Esophagus muscularis mucosa (tissue), 4 donors: ENCODE data around the gene PSTK. TPM values are rescaled to one million over a fixed set of nuclear protein-coding genes. Genes with fewer than 3 reads are reported as not detected.

Experiments
- DNase-seq: peaks from one replicate; pipeline ENCODE4 v3.0.0-alpha.2; 2017; ENCODE audit errors: extremely low spot score
- H3K27ac ChIP-seq, 4 donors: fragments of 200-600 bp; sonication (generic); replicated peaks in 1 of 4; 1 replicate in 3 of 4; 2 replicates in 1 of 4; pipeline ENCODE4 v1.5.1; 2016 to 2019; ENCODE audit warnings: mild to moderate bottlenecking in 1 of 4
- H3K27me3 ChIP-seq, 4 donors: fragments of 200-600 bp; sonication (generic); one replicate each; pipeline versions ENCODE4 v1.5.1 to v1.6.0; 2016 to 2019
- H3K36me3 ChIP-seq, 4 donors: fragments of 200-600 bp; sonication (generic); one replicate each; pipeline ENCODE4 v1.5.1; 2016 to 2019
- H3K4me1 ChIP-seq, 4 donors: fragments of 200-600 bp; sonication (generic); one replicate each; pipeline ENCODE4 v1.5.1; 2016 to 2019
- H3K4me3 ChIP-seq, 4 donors: fragments of 200-600 bp; sonication (generic); 1 replicate in 2 of 4; 2 replicates in 2 of 4; pipeline ENCODE4 v1.5.1; 2016 to 2019; ENCODE audit warnings: mild to moderate bottlenecking in 4 of 4, moderate library complexity in 1 of 4
- H3K9me3 ChIP-seq, 4 donors: fragments of 200-600 bp; sonication (generic); 1 replicate in 3 of 4; 2 replicates in 1 of 4; pipeline ENCODE4 v1.5.1; 2016 to 2019
- EP300 ChIP-seq: sonication (generic); formaldehyde crosslinking; IDR thresholded peaks from one replicate; pipeline ENCODE4 v1.6.1; 2017; ENCODE audit warnings: antibody characterized with exemption
- POLR2A ChIP-seq: fragments of 450-650 bp; IDR thresholded peaks from one replicate; pipeline ENCODE4 v1.6.1; 2017; ENCODE audit warnings: antibody characterized with exemption, moderate library complexity, mild to moderate bottlenecking, low read depth
- POLR2AphosphoS5 ChIP-seq, 2 donors: sonication (generic); formaldehyde crosslinking; IDR thresholded peaks; one replicate each; pipeline ENCODE4 v1.6.1; 2017; ENCODE audit warnings: antibody characterized with exemption in 2 of 2
- WGBS: methylation state at CpG from one replicate; pipeline ENCODE4 v1.1.5; 2018; 5-methylcytosine and 5-hydroxymethylcytosine counted together
- intact Hi-C: fragments of 100-400 bp; cut with DNase I; formaldehyde crosslinking; loops from one replicate; pipeline ENCODE4 v1.15.1; 2023
- total RNA-seq, 4 donors: library from RNA; depleted of rRNA; stranded (reverse); fragments of >200 nt; gene quantifications; one replicate each; pipeline versions ENCODE4 v1.1.0 to v1.2.1, GENCODE V29; 2016
- TF ChIP-seq, protein P1 (sequence below), 3 experiments: fragments of 200-600 bp in 2 of 3; fragments of 450-650 bp in 1 of 3; sonication (generic) in 2 of 3; IDR thresholded peaks; one replicate each; pipeline ENCODE4 v1.5.1; 2017 to 2019; ENCODE audit warnings: antibody characterized with exemption in 3 of 3, mild to moderate bottlenecking in 2 of 3, moderate library complexity in 1 of 3

The PSTK gene, protein sequence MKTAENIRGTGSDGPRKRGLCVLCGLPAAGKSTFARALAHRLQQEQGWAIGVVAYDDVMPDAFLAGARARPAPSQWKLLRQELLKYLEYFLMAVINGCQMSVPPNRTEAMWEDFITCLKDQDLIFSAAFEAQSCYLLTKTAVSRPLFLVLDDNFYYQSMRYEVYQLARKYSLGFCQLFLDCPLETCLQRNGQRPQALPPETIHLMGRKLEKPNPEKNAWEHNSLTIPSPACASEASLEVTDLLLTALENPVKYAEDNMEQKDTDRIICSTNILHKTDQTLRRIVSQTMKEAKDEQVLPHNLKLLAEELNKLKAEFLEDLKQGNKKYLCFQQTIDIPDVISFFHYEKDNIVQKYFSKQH
- total RNA-seq, result 1 to 10 TPM; 1.4 to 3.3 (median 2.7) TPM

DNA sequence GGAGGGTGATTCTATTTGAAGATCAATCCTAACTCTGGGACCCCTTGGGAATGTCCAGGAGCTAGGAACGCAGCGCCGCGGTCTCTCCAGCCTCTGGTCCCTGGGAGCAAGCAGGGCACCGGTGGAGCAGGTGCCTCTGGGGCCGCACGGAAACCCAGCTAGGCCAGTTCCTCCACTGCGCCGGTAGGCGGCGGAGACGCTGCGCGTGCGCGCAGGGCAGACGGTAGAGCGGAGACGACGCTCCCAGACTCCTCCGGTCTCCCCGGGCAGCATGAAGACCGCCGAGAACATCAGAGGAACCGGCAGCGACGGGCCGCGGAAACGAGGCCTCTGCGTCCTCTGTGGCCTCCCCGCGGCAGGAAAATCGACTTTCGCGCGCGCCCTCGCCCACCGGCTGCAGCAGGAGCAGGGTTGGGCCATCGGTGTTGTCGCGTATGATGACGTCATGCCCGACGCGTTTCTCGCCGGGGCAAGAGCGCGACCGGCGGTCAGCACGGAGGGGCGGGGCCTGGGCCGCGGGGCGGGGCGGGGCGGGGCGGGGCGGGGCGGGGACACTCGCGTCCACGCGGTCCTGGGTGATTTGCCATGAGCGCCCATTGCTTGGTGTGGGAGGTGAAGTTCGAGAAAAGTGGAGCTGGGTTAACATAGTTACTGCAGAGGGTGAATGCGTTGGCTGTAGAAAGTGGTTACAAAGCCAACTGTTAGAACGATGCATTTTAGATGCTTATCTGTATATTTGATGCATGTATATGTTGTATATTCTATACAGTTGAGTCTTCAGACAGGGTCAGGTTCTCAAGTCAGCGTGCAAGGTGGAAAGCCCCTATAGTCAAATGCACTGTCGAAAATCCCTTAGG, at the start of gene PSTK:
Gene PSTK (plus strand): TSS at position 193 of the 857 bp plus-strand sequence. CDS start 79 bp downstream, at position 272.
- intact Hi-C loops, result loop anchor here (2.0 kb wide), 1 partner anchor 28 kb away; the partner anchor contains the start of genes ACADSB and IKZF5

GRCh38 chr10:122931088-122931906, 48.9 kb upstream of the PSTK start:
- Histone ChIP-seq H3K9me3 (no peaks in the 10 kb centered on the region), H3K4me1 (no peaks in the 10 kb centered on the region), H3K36me3 (peaks cover 0 to 16% (median 10%) of the 10 kb centered on the region in 4 donors), H3K4me3 (no peak overlapping the region), H3K27ac (no peak overlapping the region), H3K27me3 (no peaks in the 10 kb centered on the region)
- WGBS, result 71% methylated on average over 6 of the region's 6 CpGs
- no peak for TF ChIP-seq POLR2A
- no peak for TF ChIP-seq POLR2AphosphoS5 (IDR thresholded peaks at IDR 0.05)
- no peak for TF ChIP-seq EP300
- TF ChIP-seq, protein P1, sequence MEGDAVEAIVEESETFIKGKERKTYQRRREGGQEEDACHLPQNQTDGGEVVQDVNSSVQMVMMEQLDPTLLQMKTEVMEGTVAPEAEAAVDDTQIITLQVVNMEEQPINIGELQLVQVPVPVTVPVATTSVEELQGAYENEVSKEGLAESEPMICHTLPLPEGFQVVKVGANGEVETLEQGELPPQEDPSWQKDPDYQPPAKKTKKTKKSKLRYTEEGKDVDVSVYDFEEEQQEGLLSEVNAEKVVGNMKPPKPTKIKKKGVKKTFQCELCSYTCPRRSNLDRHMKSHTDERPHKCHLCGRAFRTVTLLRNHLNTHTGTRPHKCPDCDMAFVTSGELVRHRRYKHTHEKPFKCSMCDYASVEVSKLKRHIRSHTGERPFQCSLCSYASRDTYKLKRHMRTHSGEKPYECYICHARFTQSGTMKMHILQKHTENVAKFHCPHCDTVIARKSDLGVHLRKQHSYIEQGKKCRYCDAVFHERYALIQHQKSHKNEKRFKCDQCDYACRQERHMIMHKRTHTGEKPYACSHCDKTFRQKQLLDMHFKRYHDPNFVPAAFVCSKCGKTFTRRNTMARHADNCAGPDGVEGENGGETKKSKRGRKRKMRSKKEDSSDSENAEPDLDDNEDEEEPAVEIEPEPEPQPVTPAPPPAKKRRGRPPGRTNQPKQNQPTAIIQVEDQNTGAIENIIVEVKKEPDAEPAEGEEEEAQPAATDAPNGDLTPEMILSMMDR (IDR thresholded peaks at IDR 0.05), result no peak
- intact Hi-C loops, result no loop called here
- DNase-seq, result no peak

More for the DNA sequence above, at the start of gene PSTK:
- H3K9me3 ChIP-seq, result no peaks in the 10 kb centered on the region
- 2% methylated on average over 22 of the region's 73 CpGs for WGBS
- no peaks in the 10 kb centered on the region for H3K36me3 ChIP-seq
- peak within 1 kb of the TSS; percentile 61 to 91 (median 76) for H3K4me3 ChIP-seq
- peak; percentile 97 for DNase-seq
- H3K4me1 ChIP-seq, result peaks cover 6 to 17% (median 16%) of the 10 kb centered on the region in 4 donors
- H3K27ac ChIP-seq, result peak within 1 kb of the TSS; percentile 88 to 93 (median 90)
- TF ChIP-seq EP300 (no peak), POLR2AphosphoS5 (IDR thresholded peaks at IDR 0.05) (peak; percentile 76 to 83), POLR2A (no peak)
- TF ChIP-seq, protein P1 (IDR thresholded peaks at IDR 0.05), result peak; percentile 93 to 99 (median 94)
- H3K27me3 ChIP-seq, result no peaks in the 10 kb centered on the region

DNA sequence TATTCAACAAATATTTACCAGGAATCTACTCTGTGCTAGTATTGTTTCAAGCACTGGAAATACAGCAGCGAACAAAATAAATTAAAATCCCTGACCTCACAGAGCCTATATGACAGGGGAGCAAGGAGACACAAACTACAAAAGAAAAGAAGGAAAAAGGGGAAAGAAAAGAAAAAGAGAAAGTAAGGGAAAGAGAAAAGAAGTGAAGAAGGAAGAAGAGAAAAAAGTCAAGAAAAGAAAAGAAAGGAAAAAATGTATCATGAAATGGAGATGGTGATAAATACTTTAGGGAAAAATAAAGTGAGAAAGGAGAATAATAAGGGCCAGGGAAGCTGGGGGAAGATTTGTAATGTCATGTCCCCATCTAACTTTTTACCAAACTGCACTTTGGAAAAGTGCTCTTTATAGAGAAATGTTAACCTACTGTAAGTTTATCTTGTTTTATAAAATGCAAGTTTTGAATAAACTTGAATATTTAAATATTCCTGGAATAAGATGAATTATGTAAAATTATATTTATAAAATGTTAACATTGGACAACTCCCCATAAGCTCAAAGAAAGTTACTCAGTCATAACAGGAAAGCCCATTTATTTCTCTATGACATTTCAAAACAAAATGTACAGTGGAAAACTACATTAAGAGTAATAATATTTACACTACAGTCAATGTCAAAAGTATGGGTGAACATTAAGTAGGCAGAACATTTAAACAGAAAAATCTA, 40.9 kb upstream of the PSTK start:
- DNase-seq, result no peak
- Histone ChIP-seq H3K36me3 (peaks cover 10 to 31% (median 21%) of the 10 kb centered on the region in 4 donors), H3K9me3 (no peaks in the 10 kb centered on the region), H3K4me3 (no peak overlapping the region), H3K27ac (no peak overlapping the region), H3K27me3 (no peaks in the 10 kb centered on the region), H3K4me1 (no peaks in the 10 kb centered on the region)
- intact Hi-C loops, result no loop called here
- WGBS, result 94% methylated on average over 1 of the region's 1 CpG
- TF ChIP-seq POLR2A, result no peak
- TF ChIP-seq POLR2AphosphoS5 (IDR thresholded peaks at IDR 0.05), result no peak
- no peak for TF ChIP-seq EP300
- TF ChIP-seq, protein P1 (IDR thresholded peaks at IDR 0.05), result no peak
